Suprapubic skin (tissue), 4 donors: ENCODE results near the gene ESPNL. TPM values are rescaled to one million over a fixed set of nuclear protein-coding genes. Genes with fewer than 3 reads are reported as not detected.

Experiments
- DNase-seq, 2 donors: peaks; one replicate each; pipeline ENCODE4 v3.0.0-alpha.2; 2019; ENCODE audit warnings: low spot score in 2 of 2
- H3K27ac ChIP-seq: fragments of 200-600 bp; sonication (generic); one replicate; pipeline ENCODE4 v1.5.1; 2019
- H3K27me3 ChIP-seq: fragments of 200-600 bp; sonication (generic); one replicate; pipeline ENCODE4 v1.5.1; 2019
- H3K36me3 ChIP-seq: fragments of 200-600 bp; sonication (generic); one replicate; pipeline ENCODE4 v1.5.1; 2019
- H3K4me1 ChIP-seq: fragments of 200-600 bp; sonication (generic); one replicate; pipeline ENCODE4 v1.5.1; 2019
- H3K4me3 ChIP-seq: fragments of 200-600 bp; sonication (generic); one replicate; pipeline ENCODE4 v1.5.1; 2019; ENCODE audit warnings: mild to moderate bottlenecking
- H3K9me3 ChIP-seq: fragments of 200-600 bp; sonication (generic); one replicate; pipeline ENCODE4 v1.5.1; 2019
- CTCF ChIP-seq, 2 donors: fragments of 200-600 bp in 1 of 2; fragments of 450-650 bp in 1 of 2; sonication (generic) in 1 of 2; IDR thresholded peaks; one replicate each; pipeline ENCODE4 v1.5.1; 2016 to 2019; ENCODE audit warnings: antibody characterized with exemption in 2 of 2, mild to moderate bottlenecking in 1 of 2, moderate library complexity in 1 of 2
- EP300 ChIP-seq: sonication (generic); formaldehyde crosslinking; IDR thresholded peaks from one replicate; pipeline ENCODE4 v1.6.1; 2017; ENCODE audit warnings: antibody characterized with exemption
- POLR2A ChIP-seq, 2 donors: fragments of 450-650 bp; IDR thresholded peaks; one replicate each; pipeline ENCODE4 v1.6.1; 2017; ENCODE audit warnings: antibody characterized with exemption in 2 of 2, mild to moderate bottlenecking in 2 of 2, moderate library complexity in 2 of 2
- POLR2AphosphoS5 ChIP-seq, 3 donors: sonication (generic); formaldehyde crosslinking; IDR thresholded peaks; one replicate each; pipeline ENCODE4 v1.6.1; 2017; ENCODE audit warnings: antibody characterized with exemption in 3 of 3
- WGBS: methylation state at CpG from one replicate; pipeline ENCODE4 v1.1.5; 2018; 5-methylcytosine and 5-hydroxymethylcytosine counted together
- total RNA-seq, 4 donors: library from RNA; depleted of rRNA; stranded (reverse); fragments of >200 nt; gene quantifications; one replicate each; pipeline ENCODE4 v1.1.0, GENCODE V29; 2016

ESPNL gene
- total RNA-seq, 4 donors from 2014 or later: 0.25 to 0.56 TPM; not detected in 2

- DNase-seq: no peak
- Histone ChIP-seq H3K36me3 (no peaks in the 10 kb centered on the region), H3K4me1 (peaks cover 13% of the 10 kb centered on the region), H3K27ac (no peak overlapping the region), H3K27me3 (peaks cover 22% of the 10 kb centered on the region), H3K9me3 (no peaks in the 10 kb centered on the region), H3K4me3 (no peak overlapping the region)
- TF ChIP-seq CTCF (IDR thresholded peaks at IDR 0.05) (no peak), POLR2A (IDR thresholded peaks at IDR 0.05) (no peak), POLR2AphosphoS5 (IDR thresholded peaks at IDR 0.05) (no peak), EP300 (no peak)
- 80% methylated on average over 16 of the region's 18 CpGs for WGBS
Measured at GRCh38 chr2:238155761-238156694, 55.9 kb downstream of the ESPNL start.

GRCh38 chr2:238157506-238158017 is 57.4 kb downstream of the ESPNL start:
- Histone ChIP-seq H3K27ac (no peak overlapping the region), H3K4me3 (no peak overlapping the region), H3K36me3 (no peaks in the 10 kb centered on the region), H3K4me1 (peaks cover 13% of the 10 kb centered on the region), H3K27me3 (peaks cover 32% of the 10 kb centered on the region), H3K9me3 (no peaks in the 10 kb centered on the region)
- TF ChIP-seq POLR2A (IDR thresholded peaks at IDR 0.05): no peak
- no peak for TF ChIP-seq POLR2AphosphoS5 (IDR thresholded peaks at IDR 0.05)
- TF ChIP-seq EP300: no peak
- DNase-seq: no peak
- WGBS: 64% methylated on average over 3 of the region's 14 CpGs

- 69% methylated on average over 7 of the region's 21 CpGs for WGBS
- peaks cover 13% of the 10 kb centered on the region for H3K4me1 ChIP-seq
- no peak overlapping the region for H3K27ac ChIP-seq
- DNase-seq: no peak
- H3K36me3 ChIP-seq: no peaks in the 10 kb centered on the region
- TF ChIP-seq POLR2AphosphoS5 (IDR thresholded peaks at IDR 0.05) (no peak), EP300 (no peak), POLR2A (IDR thresholded peaks at IDR 0.05) (no peak), CTCF (IDR thresholded peaks at IDR 0.05) (no peak)
- H3K9me3 ChIP-seq: no peaks in the 10 kb centered on the region
- H3K4me3 ChIP-seq: no peak overlapping the region
- peaks cover 36% of the 10 kb centered on the region for H3K27me3 ChIP-seq
Measured at GRCh38 chr2:238158018-238158508, 57.9 kb downstream of the ESPNL start.

- peaks cover 15% of the 10 kb centered on the region for H3K4me1 ChIP-seq
- H3K27me3 ChIP-seq: peaks cover 41% of the 10 kb centered on the region
- no peaks in the 10 kb centered on the region for H3K9me3 ChIP-seq
- peak within 1 kb of the TSS; percentile 44 for H3K4me3 ChIP-seq
- no peak for DNase-seq
- TF ChIP-seq POLR2AphosphoS5 (IDR thresholded peaks at IDR 0.05): no peak
- no peak for TF ChIP-seq EP300
- no peak for TF ChIP-seq POLR2A (IDR thresholded peaks at IDR 0.05)
- peak in 1 of 2 donors; percentile 64 for TF ChIP-seq CTCF (IDR thresholded peaks at IDR 0.05)
- no peaks in the 10 kb centered on the region for H3K36me3 ChIP-seq
- WGBS: 28% methylated on average over 10 of the region's 61 CpGs
- H3K27ac ChIP-seq: no peak within 1 kb of the TSS
Measured at GRCh38 chr2:238158509-238159070, 58.5 kb downstream of the ESPNL start, which contains the start of gene ERFE. TSS of gene ERFE (plus strand) at chr2:238158970. CDS start at chr2:238159008, 38 bp downstream.

- Histone ChIP-seq H3K27me3 (peaks cover 46% of the 10 kb centered on the region), H3K27ac (no peak overlapping the region), H3K36me3 (no peaks in the 10 kb centered on the region), H3K9me3 (no peaks in the 10 kb centered on the region), H3K4me1 (peaks cover 20% of the 10 kb centered on the region), H3K4me3 (peak overlapping the region; percentile 44)
- no peak for DNase-seq
- WGBS: 5% methylated on average over 27 of the region's 52 CpGs
- TF ChIP-seq POLR2AphosphoS5 (IDR thresholded peaks at IDR 0.05) (no peak), POLR2A (IDR thresholded peaks at IDR 0.05) (no peak), EP300 (no peak), CTCF (IDR thresholded peaks at IDR 0.05) (no peak)
Measured at GRCh38 chr2:238159071-238159539, 59.0 kb downstream of the ESPNL start.
